Panc1 (cell line): ENCODE measurements around the gene CYB5B. TPM values are rescaled to one million over a fixed set of nuclear protein-coding genes. Genes with fewer than 3 reads are reported as not detected.

ENCODE experiments used
- ATAC-seq: fragments of 200-7000 bp; cut with Tn5 transposase; 2 replicates; pipeline ENCODE4 v1.9.1; 2020; ENCODE audit warnings: mild to moderate bottlenecking, moderate library complexity
- BruUV-seq: library from RNA; stranded (reverse); fragments of 400-500 nt; replicated peaks from 2 replicates; lab custom pipeline; 2021; lab: Mats Ljungman, UMichigan
- CTCF ChIA-PET: fragments of 300-600 bp; sonication (Branson Sonifier 250); formaldehyde crosslinking; loops from one replicate; lab custom pipeline; 2022; ENCODE audit warnings: antibody characterized with exemption; lab: Charles Lee
- POLR2A ChIA-PET: fragments of 300-600 bp; sonication (Branson Sonifier 250); formaldehyde crosslinking; loops from one replicate; lab custom pipeline; 2022; ENCODE audit warnings: antibody characterized with exemption; lab: Charles Lee
- DNase-seq: peaks from one replicate; pipeline ENCODE4 v3.0.0-alpha.2; 2010; ENCODE audit warnings: low read depth, low spot score
- H3K27ac ChIP-seq: 2 replicates; pipeline ENCODE4 v1.5.1; 2011; ENCODE audit warnings: mild to moderate bottlenecking, low read length, inconsistent platforms
- H3K27me3 ChIP-seq: fragments of 200-500 bp; sonication (Bioruptor generic); 2 replicates; pipeline ENCODE4 v1.6.0; 2014; ENCODE audit warnings: low read length, inconsistent platforms; ENCODE audit not compliant: control insufficient read depth, insufficient read depth
- H3K36me3 ChIP-seq: fragments of 200-500 bp; sonication (Bioruptor generic); 2 replicates; pipeline ENCODE4 v1.5.1; 2014; ENCODE audit warnings: inconsistent platforms, mild to moderate bottlenecking, low read length, moderate library complexity; ENCODE audit not compliant: control insufficient read depth, insufficient read depth
- H3K4me1 ChIP-seq: 2 replicates; pipeline ENCODE4 v1.5.1; 2011; ENCODE audit warnings: inconsistent platforms, mild to moderate bottlenecking, low read length, moderate library complexity; ENCODE audit not compliant: control insufficient read depth, insufficient read depth
- H3K4me3 ChIP-seq, 2 experiments: 2 replicates each; pipeline ENCODE4 v1.5.1; 2011 to 2012; ENCODE audit warnings: low read depth in 2 of 2, low read length in 2 of 2, mild to moderate bottlenecking in 2 of 2, inconsistent platforms in 1 of 2, moderate library complexity in 1 of 2
- H3K9me3 ChIP-seq: fragments of 200-500 bp; sonication (Bioruptor generic); 2 replicates; pipeline ENCODE4 v1.5.1; 2014; ENCODE audit warnings: low read depth, mild to moderate bottlenecking, inconsistent platforms, low read length, moderate library complexity; ENCODE audit not compliant: control insufficient read depth, insufficient read depth
- CTCF ChIP-seq: fragments of 450-650 bp; IDR thresholded peaks from 2 replicates; pipeline ENCODE4 v1.5.1; 2017; ENCODE audit warnings: mild to moderate bottlenecking
- POLR2AphosphoS5 ChIP-seq: IDR thresholded peaks from 2 replicates; pipeline ENCODE4 v1.6.1; 2012; ENCODE audit warnings: mild to moderate bottlenecking, low read depth, low read length, moderate library complexity
- SIN3A ChIP-seq: IDR thresholded peaks from 2 replicates; pipeline ENCODE4 v1.6.1; 2012; ENCODE audit warnings: low read depth, mild to moderate bottlenecking, low read length, moderate library complexity, borderline replicate concordance; ENCODE audit not compliant: insufficient read depth
- TCF7L2 ChIP-seq: IDR thresholded peaks from 2 replicates; pipeline ENCODE4 v1.6.1; 2011; ENCODE audit warnings: mild to moderate bottlenecking, low read depth, low read length, inconsistent platforms
- in situ Hi-C: cut with HindIII; loops from 2 replicates; pipeline ENCODE4 v1.10.0; 2016; ENCODE audit warnings: low sequenced_read_pairs, low pct_unique_long_range_greater_than_20kb
- intact Hi-C: fragments of 100-400 bp; cut with micrococcal nuclease; formaldehyde crosslinking; loops from one replicate; pipeline ENCODE4 v1.10.0; 2022; ENCODE audit not compliant: unreplicated experiment
- total RNA-seq: library from RNA; stranded (reverse); gene quantifications from one replicate; pipeline ENCODE4 v1.2.1, GENCODE V29; 2021; ENCODE audit not compliant: unreplicated experiment
- TF ChIP-seq, protein P1 (sequence below), 2 experiments: IDR thresholded peaks; 2 replicates each; pipeline ENCODE4 v1.6.1; 2011 to 2012; ENCODE audit warnings: low read depth in 2 of 2, control low read depth in 1 of 2, low read length in 1 of 2, mild to moderate bottlenecking in 1 of 2, moderate library complexity in 1 of 2; ENCODE audit not compliant: insufficient read depth in 1 of 2

Gene CYB5B
- total RNA-seq, 1 experiment from 2014 or later, result 326 TPM

- POLR2A ChIA-PET, result interaction anchor here (0.5 to 1.2 kb wide), 6 partner anchors 11 to 289 kb away, joined by 3 to 12 read pairs (median 3); no protein-coding TSS in a partner anchor
- TSS peak; percentile 95 for BruUV-seq
- H3K27ac ChIP-seq, result peak overlapping the region; percentile 96
- H3K4me3 ChIP-seq, result peak overlapping the region; percentile 21 to 38; a peak in 3 of 4 replicates
- DNase-seq (peak; percentile 85), ATAC-seq (peak; percentile 94)
- TF ChIP-seq TCF7L2, result peak; percentile 82
- TF ChIP-seq, protein P1, sequence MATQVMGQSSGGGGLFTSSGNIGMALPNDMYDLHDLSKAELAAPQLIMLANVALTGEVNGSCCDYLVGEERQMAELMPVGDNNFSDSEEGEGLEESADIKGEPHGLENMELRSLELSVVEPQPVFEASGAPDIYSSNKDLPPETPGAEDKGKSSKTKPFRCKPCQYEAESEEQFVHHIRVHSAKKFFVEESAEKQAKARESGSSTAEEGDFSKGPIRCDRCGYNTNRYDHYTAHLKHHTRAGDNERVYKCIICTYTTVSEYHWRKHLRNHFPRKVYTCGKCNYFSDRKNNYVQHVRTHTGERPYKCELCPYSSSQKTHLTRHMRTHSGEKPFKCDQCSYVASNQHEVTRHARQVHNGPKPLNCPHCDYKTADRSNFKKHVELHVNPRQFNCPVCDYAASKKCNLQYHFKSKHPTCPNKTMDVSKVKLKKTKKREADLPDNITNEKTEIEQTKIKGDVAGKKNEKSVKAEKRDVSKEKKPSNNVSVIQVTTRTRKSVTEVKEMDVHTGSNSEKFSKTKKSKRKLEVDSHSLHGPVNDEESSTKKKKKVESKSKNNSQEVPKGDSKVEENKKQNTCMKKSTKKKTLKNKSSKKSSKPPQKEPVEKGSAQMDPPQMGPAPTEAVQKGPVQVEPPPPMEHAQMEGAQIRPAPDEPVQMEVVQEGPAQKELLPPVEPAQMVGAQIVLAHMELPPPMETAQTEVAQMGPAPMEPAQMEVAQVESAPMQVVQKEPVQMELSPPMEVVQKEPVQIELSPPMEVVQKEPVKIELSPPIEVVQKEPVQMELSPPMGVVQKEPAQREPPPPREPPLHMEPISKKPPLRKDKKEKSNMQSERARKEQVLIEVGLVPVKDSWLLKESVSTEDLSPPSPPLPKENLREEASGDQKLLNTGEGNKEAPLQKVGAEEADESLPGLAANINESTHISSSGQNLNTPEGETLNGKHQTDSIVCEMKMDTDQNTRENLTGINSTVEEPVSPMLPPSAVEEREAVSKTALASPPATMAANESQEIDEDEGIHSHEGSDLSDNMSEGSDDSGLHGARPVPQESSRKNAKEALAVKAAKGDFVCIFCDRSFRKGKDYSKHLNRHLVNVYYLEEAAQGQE (IDR thresholded peaks at IDR 0.05; ENCODE audit: insufficient read depth in 1 of 2, low read depth in 2 of 2, low read length in 1 of 2), result peak in 1 of 2 experiments; percentile 48; a peak in 2 of 4 replicates
- TF ChIP-seq SIN3A, result no peak
- no peak for TF ChIP-seq CTCF
- TF ChIP-seq POLR2AphosphoS5, result peak; percentile 91
- H3K9me3 ChIP-seq, result no peaks in the 10 kb centered on the region
- no peaks in the 10 kb centered on the region for H3K36me3 ChIP-seq
- H3K4me1 ChIP-seq, result peaks cover 50% of the 10 kb centered on the region
- in situ Hi-C loops (no loop called here), intact Hi-C loops (no loop called here)
- no peaks in the 10 kb centered on the region for H3K27me3 ChIP-seq
- CTCF ChIA-PET, result interaction anchor here (0.6 kb wide), 1 partner anchor 13 kb away, joined by 6 read pairs; no protein-coding TSS in a partner anchor
These were observed 6.8 kb upstream of the CYB5B start for GRCh38 chr16:69417520-69418199.

GRCh38 chr16:69419956-69420355, 4.5 kb upstream of the CYB5B start:
- POLR2A ChIA-PET, result no interaction called here
- Histone ChIP-seq H3K4me1 (peaks cover 50% of the 10 kb centered on the region), H3K4me3 (no peak overlapping the region), H3K36me3 (peaks cover under 1% of the 10 kb centered on the region; the same call in 1 of the 2 replicates), H3K27me3 (no peaks in the 10 kb centered on the region), H3K9me3 (no peaks in the 10 kb centered on the region), H3K27ac (peak overlapping the region; percentile 96)
- in situ Hi-C loops (no loop called here), intact Hi-C loops (no loop called here)
- TF ChIP-seq POLR2AphosphoS5 (no peak), SIN3A (no peak), TCF7L2 (no peak), CTCF (no peak)
- TF ChIP-seq, protein P1 (IDR thresholded peaks at IDR 0.05; ENCODE audit: insufficient read depth in 1 of 2, low read depth in 2 of 2, low read length in 1 of 2), result no peak
- DNase-seq (no peak), ATAC-seq (no peak)
- CTCF ChIA-PET, result interaction anchor here (0.7 kb wide), 1 partner anchor 216 kb away, joined by 12 read pairs; no protein-coding TSS in a partner anchor
- no TSS peak for BruUV-seq
